ENCODE data around the gene LANCL1. TPM values are rescaled to one million over a fixed set of nuclear protein-coding genes. Genes with fewer than 3 reads are reported as not detected.

The LANCL1 gene
- total RNA-seq, 3 donors from 2014 or later, result 30.5 to 44.2 (median 43.7) TPM

- intact Hi-C loops (cut with DNase I; ENCODE audit: low total_unique reads), result no loop called here
- Histone ChIP-seq H3K27me3 (no peaks in the 10 kb centered on the region), H3K27ac (no peak overlapping the region)
Observed at GRCh38 chr2:210478661-210479060, 2.1 kb upstream of the LANCL1 start.

GRCh38 chr2:210477496-210477895, 937 bp upstream of the LANCL1 start:
- TF ChIP-seq POLR2A (IDR thresholded peaks at IDR 0.05), result no peak
- no peak for TF ChIP-seq CTCF (IDR thresholded peaks at IDR 0.05)
- no peak for TF ChIP-seq POLR2AphosphoS5 (IDR thresholded peaks at IDR 0.05)
- Histone ChIP-seq H3K4me1 (peaks cover 0 to 5% of the 10 kb centered on the region in 2 donors), H3K4me3 (peak overlapping the region; percentile 71 to 83 (median 79)), H3K36me3 (no peaks in the 10 kb centered on the region), H3K9me3 (no peaks in the 10 kb centered on the region), H3K27me3 (no peaks in the 10 kb centered on the region), H3K27ac (peak overlapping the region; percentile 16 to 81)
- intact Hi-C loops (cut with DNase I; ENCODE audit: low total_unique reads), result no loop called here
- DNase-seq (ENCODE audit: low spot score in 2 of 2), result no peak

More at GRCh38 chr2:210478661-210479060, 2.1 kb upstream of the LANCL1 start:
- no peak for DNase-seq (ENCODE audit: low spot score in 2 of 2)
- H3K4me1 ChIP-seq, result peaks cover 0 to 5% of the 10 kb centered on the region in 2 donors
- no peaks in the 10 kb centered on the region for H3K36me3 ChIP-seq
- no peak overlapping the region for H3K4me3 ChIP-seq
- no peak for TF ChIP-seq CTCF (IDR thresholded peaks at IDR 0.05)
- no peak for TF ChIP-seq POLR2AphosphoS5 (IDR thresholded peaks at IDR 0.05)
- no peak for TF ChIP-seq POLR2A (IDR thresholded peaks at IDR 0.05)
- no peaks in the 10 kb centered on the region for H3K9me3 ChIP-seq

- DNase-seq (ENCODE audit: low spot score in 2 of 2), result no peak
- Histone ChIP-seq H3K4me1 (peaks cover 0 to 5% of the 10 kb centered on the region in 2 donors), H3K4me3 (peak overlapping the region; percentile 71 to 83 (median 79)), H3K27ac (no peak overlapping the region), H3K36me3 (no peaks in the 10 kb centered on the region), H3K9me3 (no peaks in the 10 kb centered on the region), H3K27me3 (no peaks in the 10 kb centered on the region)
- intact Hi-C loops (cut with DNase I; ENCODE audit: low total_unique reads), result no loop called here
- TF ChIP-seq CTCF (IDR thresholded peaks at IDR 0.05), result no peak
Observed at GRCh38 chr2:210475706-210476105, 853 bp downstream of the LANCL1 start.

GRCh38 chr2:210474776-210475175, 1.8 kb downstream of the LANCL1 start:
- Histone ChIP-seq H3K9me3 (no peaks in the 10 kb centered on the region), H3K4me3 (no peak overlapping the region), H3K27ac (no peak overlapping the region), H3K36me3 (no peaks in the 10 kb centered on the region), H3K27me3 (no peaks in the 10 kb centered on the region), H3K4me1 (peaks cover 0 to 5% of the 10 kb centered on the region in 2 donors)
- TF ChIP-seq POLR2A (IDR thresholded peaks at IDR 0.05) (no peak), CTCF (IDR thresholded peaks at IDR 0.05) (no peak), POLR2AphosphoS5 (IDR thresholded peaks at IDR 0.05) (no peak)
- DNase-seq (ENCODE audit: low spot score in 2 of 2), result no peak
- intact Hi-C loops (cut with DNase I; ENCODE audit: low total_unique reads), result no loop called here

GRCh38 chr2:210461401-210461800, 15.2 kb downstream of the LANCL1 start:
- Histone ChIP-seq H3K9me3 (no peaks in the 10 kb centered on the region), H3K4me1 (no peaks in the 10 kb centered on the region), H3K36me3 (no peaks in the 10 kb centered on the region), H3K27me3 (no peaks in the 10 kb centered on the region), H3K27ac (no peak overlapping the region), H3K4me3 (no peak overlapping the region)
- TF ChIP-seq POLR2AphosphoS5 (IDR thresholded peaks at IDR 0.05) (no peak), CTCF (IDR thresholded peaks at IDR 0.05) (no peak), POLR2A (IDR thresholded peaks at IDR 0.05) (no peak)
- intact Hi-C loops (cut with DNase I; ENCODE audit: low total_unique reads), result no loop called here
- DNase-seq (ENCODE audit: low spot score in 2 of 2), result no peak
